HG03571 (cell line): ENCODE data around the gene LAP3.
A peak's percentile ranks its signal among the peaks of the same experiment; 100 is the strongest.
"Not testable (repeated sequence)": the region's sequence is repeated elsewhere in the genome, so short reads cannot be mapped to it uniquely, and the experiment has no call there.

Source experiments
- ATAC-seq: cut with Tn5 transposase; IDR thresholded peaks from one replicate; pipeline ENCODE4 v1.9.1; 2021; ENCODE audit not compliant: unreplicated experiment

Gene LAP3

GRCh38 chr4:17576932-17577664, at the start of gene LAP3:
Gene LAP3, plus strand, starts transcription at chr4:17577198. Its CDS starts 268 bp downstream, at chr4:17577466.
- peak; percentile 86 for ATAC-seq

- no peak for ATAC-seq
Observed at GRCh38 chr4:17528551-17529165, 48.3 kb upstream of the LAP3 start.

GRCh38 chr4:17531538-17532285, 45.3 kb upstream of the LAP3 start:
- no peak for ATAC-seq

GRCh38 chr4:17534705-17535104, 42.3 kb upstream of the LAP3 start:
- no peak for ATAC-seq

- no peak for ATAC-seq
Observed at GRCh38 chr4:17535242-17535641, 41.8 kb upstream of the LAP3 start.

GRCh38 chr4:17535906-17536305, 41.1 kb upstream of the LAP3 start:
- ATAC-seq: no peak

GRCh38 chr4:17537060-17537459, 39.9 kb upstream of the LAP3 start:
- not testable (repeated sequence) for ATAC-seq

- no peak for ATAC-seq
Observed at GRCh38 chr4:17544205-17544604, 32.8 kb upstream of the LAP3 start.

- no peak for ATAC-seq
Observed at GRCh38 chr4:17544831-17545234, 32.2 kb upstream of the LAP3 start.

- no peak for ATAC-seq
Observed at GRCh38 chr4:17545374-17546140, 31.4 kb upstream of the LAP3 start.

- no peak for ATAC-seq
Observed at GRCh38 chr4:17546222-17546621, 30.8 kb upstream of the LAP3 start.

GRCh38 chr4:17546678-17547077, 30.3 kb upstream of the LAP3 start:
- no peak for ATAC-seq

GRCh38 chr4:17550549-17550948, 26.4 kb upstream of the LAP3 start:
- ATAC-seq: no peak

GRCh38 chr4:17552427-17552826, 24.6 kb upstream of the LAP3 start:
- ATAC-seq: no peak

GRCh38 chr4:17554568-17554967, 22.4 kb upstream of the LAP3 start:
- no peak for ATAC-seq

- no peak for ATAC-seq
Observed at GRCh38 chr4:17556498-17556897, 20.5 kb upstream of the LAP3 start.

GRCh38 chr4:17557880-17558279, 19.1 kb upstream of the LAP3 start:
- no peak for ATAC-seq

GRCh38 chr4:17558941-17559708, 17.9 kb upstream of the LAP3 start:
- ATAC-seq: no peak

- ATAC-seq: no peak
Observed at GRCh38 chr4:17559709-17560048, 17.3 kb upstream of the LAP3 start.

- no peak for ATAC-seq
Observed at GRCh38 chr4:17560065-17560673, 16.8 kb upstream of the LAP3 start.
